HEK293T (cell line): ENCODE measurements around the gene PABPN1.

ENCODE experiments used
- CTCF ChIA-PET: fragments of 350-600 bp; formaldehyde crosslinking; extraction: SDS; loops from one replicate; lab custom pipeline; 2021; ENCODE audit warnings: antibody characterized with exemption, inconsistent platforms; lab: Yijun Ruan, JAX
- POLR2A ChIA-PET: fragments of 350-600 bp; formaldehyde crosslinking; extraction: SDS; loops from one replicate; lab custom pipeline; 2020; ENCODE audit warnings: antibody characterized with exemption, inconsistent platforms; lab: Yijun Ruan, JAX
- DNase-seq: peaks from one replicate; pipeline ENCODE4 v3.0.0; 2012; ENCODE audit warnings: mixed read lengths; ENCODE audit errors: extremely low spot score
- ARNT ChIP-seq: fragments of 450-650 bp; IDR thresholded peaks from 2 replicates; pipeline ENCODE4 v1.6.1; 2017; ENCODE audit warnings: mild to moderate bottlenecking
- BHLHE40 ChIP-seq: fragments of 450-650 bp; IDR thresholded peaks from 2 replicates; pipeline ENCODE4 v1.6.1; 2016; ENCODE audit warnings: mild to moderate bottlenecking, moderate library complexity, borderline replicate concordance
- CTBP1 ChIP-seq: fragments of 450-650 bp; IDR thresholded peaks from 2 replicates; pipeline ENCODE4 v1.6.1; 2016; ENCODE audit warnings: borderline replicate concordance
- ELF4 ChIP-seq: fragments of 450-650 bp; IDR thresholded peaks from 2 replicates; pipeline ENCODE4 v1.6.1; 2017; ENCODE audit warnings: antibody characterized with exemption
- FOXA1 ChIP-seq: fragments of 450-650 bp; IDR thresholded peaks from 2 replicates; pipeline ENCODE4 v1.6.1; 2016; ENCODE audit warnings: mild to moderate bottlenecking
- FOXK2 ChIP-seq: fragments of 450-650 bp; IDR thresholded peaks from 2 replicates; pipeline ENCODE4 v1.6.1; 2016; ENCODE audit warnings: mild to moderate bottlenecking
- FOXM1 ChIP-seq: fragments of 450-650 bp; IDR thresholded peaks from 2 replicates; pipeline ENCODE4 v1.6.1; 2017; ENCODE audit warnings: mild to moderate bottlenecking, borderline replicate concordance
- HDGF ChIP-seq: fragments of 450-650 bp; IDR thresholded peaks from 2 replicates; pipeline ENCODE4 v1.6.1; 2017; ENCODE audit warnings: antibody characterized with exemption, borderline replicate concordance
- L3MBTL2 ChIP-seq: fragments of 450-650 bp; conservative IDR thresholded peaks from 2 replicates; pipeline ENCODE4 v1.6.1; 2016; ENCODE audit warnings: mild to moderate bottlenecking
- LEF1 ChIP-seq: fragments of 450-650 bp; IDR thresholded peaks from 2 replicates; pipeline ENCODE4 v1.6.1; 2017; ENCODE audit warnings: mild to moderate bottlenecking, borderline replicate concordance
- NFRKB ChIP-seq: fragments of 450-650 bp; IDR thresholded peaks from 2 replicates; pipeline ENCODE4 v1.6.1; 2016; ENCODE audit warnings: mild to moderate bottlenecking, moderate library complexity
- SP1 ChIP-seq: fragments of 450-650 bp; IDR thresholded peaks from 2 replicates; pipeline ENCODE4 v1.6.1; 2017
- SUZ12 ChIP-seq: fragments of 450-650 bp; IDR thresholded peaks from 2 replicates; pipeline ENCODE4 v1.6.1; 2016; ENCODE audit warnings: mild to moderate bottlenecking
- TARDBP ChIP-seq: fragments of 450-650 bp; IDR thresholded peaks from 2 replicates; pipeline ENCODE4 v1.6.1; 2016
- ZNF384 ChIP-seq: fragments of 450-650 bp; IDR thresholded peaks from 2 replicates; pipeline ENCODE4 v1.6.1; 2016
- TF ChIP-seq, protein P1 (sequence below): fragments of 450-650 bp; IDR thresholded peaks from 2 replicates; pipeline ENCODE4 v1.6.1; 2016

PABPN1 gene

DNA sequence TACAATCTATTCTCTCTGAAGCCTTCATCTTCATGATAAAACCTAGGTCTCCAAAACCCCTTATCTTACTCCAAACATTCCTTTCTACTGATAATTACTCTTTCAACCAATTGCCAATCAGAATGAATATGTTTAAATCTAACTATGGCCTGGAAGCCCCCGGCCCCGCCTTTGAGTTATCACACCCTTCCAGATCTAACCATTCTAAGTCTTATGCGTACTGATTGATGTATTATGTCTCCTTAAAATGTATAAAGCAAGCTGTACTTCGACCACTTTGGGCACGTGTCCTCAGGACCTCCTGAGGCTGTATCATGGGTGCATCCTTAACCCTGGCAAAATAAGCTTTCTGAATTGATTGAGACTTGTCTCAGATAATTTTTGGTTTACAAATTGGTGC, 14.4 kb downstream of the PABPN1 start:
- DNase-seq, result no peak
- TF ChIP-seq CTBP1 (no peak), NFRKB (no peak), FOXA1 (no peak), HDGF (no peak), FOXM1 (no peak), ELF4 (no peak), SUZ12 (no peak), SP1 (no peak), FOXK2 (no peak)
- ChIA-PET POLR2A (no interaction called here), CTCF (no interaction called here)

DNA sequence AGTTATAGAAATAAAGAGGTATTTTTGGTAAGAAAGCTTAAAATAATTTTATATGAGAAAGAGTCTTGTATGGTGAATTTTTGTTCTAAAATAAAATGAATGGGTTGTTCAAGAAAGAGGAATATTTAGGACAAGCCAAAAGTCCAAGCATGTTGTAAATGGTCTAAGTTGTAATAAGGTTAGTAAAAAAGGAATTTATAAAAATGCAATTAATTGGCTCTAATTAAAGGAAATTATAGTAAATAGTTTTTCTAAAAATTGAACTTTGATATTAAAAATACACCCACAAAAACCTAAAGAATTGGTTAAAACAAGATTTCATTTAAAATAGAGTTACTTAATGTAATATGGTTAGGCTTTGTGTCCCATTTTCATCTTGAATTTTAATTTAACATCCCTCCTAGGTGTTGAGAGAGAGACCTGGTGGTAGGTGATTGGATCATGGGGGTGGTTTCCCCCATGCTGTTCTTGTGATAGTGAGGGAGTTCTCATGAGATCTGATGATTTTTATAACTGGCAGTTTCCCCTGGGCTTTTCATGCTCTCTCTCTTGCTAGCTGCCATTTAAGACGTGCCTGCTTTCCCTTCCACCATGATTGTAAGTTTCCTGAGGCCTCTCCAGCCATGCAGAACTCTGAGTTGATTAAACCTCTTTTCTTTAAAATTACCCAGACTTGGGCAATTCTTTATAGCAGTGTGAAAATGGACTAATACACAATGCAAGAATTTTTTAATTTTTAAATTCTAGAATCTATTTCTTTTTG, 18.4 kb downstream of the PABPN1 start:
- CTCF ChIA-PET, result no interaction called here
- POLR2A ChIA-PET, result no interaction called here
- no peak for TF ChIP-seq FOXK2
- no peak for TF ChIP-seq LEF1
- no peak for TF ChIP-seq NFRKB
- TF ChIP-seq FOXM1, result no peak
- no peak for TF ChIP-seq SP1
- TF ChIP-seq HDGF, result no peak
- TF ChIP-seq, protein P1, sequence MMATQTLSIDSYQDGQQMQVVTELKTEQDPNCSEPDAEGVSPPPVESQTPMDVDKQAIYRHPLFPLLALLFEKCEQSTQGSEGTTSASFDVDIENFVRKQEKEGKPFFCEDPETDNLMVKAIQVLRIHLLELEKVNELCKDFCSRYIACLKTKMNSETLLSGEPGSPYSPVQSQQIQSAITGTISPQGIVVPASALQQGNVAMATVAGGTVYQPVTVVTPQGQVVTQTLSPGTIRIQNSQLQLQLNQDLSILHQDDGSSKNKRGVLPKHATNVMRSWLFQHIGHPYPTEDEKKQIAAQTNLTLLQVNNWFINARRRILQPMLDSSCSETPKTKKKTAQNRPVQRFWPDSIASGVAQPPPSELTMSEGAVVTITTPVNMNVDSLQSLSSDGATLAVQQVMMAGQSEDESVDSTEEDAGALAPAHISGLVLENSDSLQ, result no peak
- no peak for TF ChIP-seq L3MBTL2
- no peak for TF ChIP-seq ELF4
- TF ChIP-seq SUZ12, result no peak
- no peak for TF ChIP-seq ARNT
- no peak for TF ChIP-seq FOXA1
- no peak for TF ChIP-seq ZNF384
- TF ChIP-seq BHLHE40, result no peak
- no peak for TF ChIP-seq TARDBP
- DNase-seq, result no peak

DNA sequence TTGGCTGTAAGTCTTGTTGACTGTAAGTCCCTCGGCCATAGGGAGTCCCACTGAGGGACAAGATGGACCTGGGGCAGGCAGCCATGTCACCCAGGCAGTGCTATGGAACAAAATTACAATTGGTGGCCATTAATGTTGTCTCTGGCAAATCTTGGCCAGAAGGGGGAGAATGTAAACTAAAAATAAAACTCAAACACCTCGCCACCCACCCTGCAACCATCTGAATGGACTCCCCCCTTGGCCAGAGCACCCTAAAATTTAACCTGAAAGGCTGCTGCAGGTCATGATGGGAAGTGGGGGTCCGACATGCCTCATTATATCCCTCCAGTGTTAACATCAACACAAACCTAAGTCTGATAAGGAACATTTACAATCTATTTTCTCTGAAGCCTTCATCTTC, 23.2 kb downstream of the PABPN1 start:
- TF ChIP-seq ELF4 (no peak), FOXM1 (no peak), ARNT (no peak), L3MBTL2 (no peak), SUZ12 (no peak), HDGF (no peak)
- CTCF ChIA-PET, result interaction anchor here (1.6 kb wide), 1 partner anchor 16 kb away, joined by 3 read pairs; no protein-coding TSS in a partner anchor
- POLR2A ChIA-PET, result interaction anchor here (1.0 kb wide), 1 partner anchor 17 kb away, joined by 3 read pairs; no protein-coding TSS in a partner anchor
- DNase-seq, result no peak

DNA sequence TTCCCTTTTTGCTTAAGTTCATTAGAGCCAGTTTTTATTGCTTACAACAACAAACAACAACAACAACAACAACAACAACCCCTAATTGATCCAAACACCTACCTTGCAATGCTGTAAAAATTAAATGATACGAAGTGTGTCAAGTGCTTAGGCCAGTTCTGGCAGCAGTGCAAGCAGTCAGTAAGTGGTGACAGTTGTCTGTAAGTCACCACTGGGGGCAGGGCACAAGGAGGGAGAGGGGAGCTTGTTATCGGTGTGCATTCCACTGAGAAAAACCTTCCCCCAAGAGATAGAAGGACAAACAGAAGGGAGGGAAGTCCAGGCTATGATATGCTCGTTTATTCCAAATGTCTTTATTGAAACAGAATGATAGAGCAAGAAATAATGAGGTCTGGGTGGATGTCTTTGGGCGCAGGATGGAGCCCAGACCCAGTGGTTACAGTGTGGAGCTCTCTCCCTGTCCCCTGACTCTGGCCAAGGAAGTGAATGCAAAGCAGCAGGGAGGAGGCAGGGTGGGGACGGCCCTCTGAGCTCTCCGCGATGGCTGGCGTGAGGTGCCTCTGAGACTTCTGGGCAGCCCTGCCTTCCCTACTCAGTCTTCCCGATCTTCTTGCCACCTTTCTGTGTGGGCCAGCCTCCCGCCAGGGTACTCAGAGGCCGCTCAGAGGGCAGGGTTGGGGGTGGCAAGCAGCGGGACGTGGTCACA, 24.9 kb downstream of the PABPN1 start:
- DNase-seq, result no peak
- ChIA-PET CTCF (interaction anchor here (0.9 to 2.3 kb wide), 3 partner anchors 14 to 37 kb away, joined by 3 to 8 read pairs (median 5); no protein-coding TSS in a partner anchor), POLR2A (interaction anchor here (1.1 to 1.8 kb wide), 2 partner anchors 25 to 251 kb away, joined by 3 to 11 read pairs; partner anchors contain the start of genes ACIN1, C14orf119 and PABPN1)
- no peak for TF ChIP-seq TARDBP
- no peak for TF ChIP-seq ARNT
- no peak for TF ChIP-seq SUZ12
- TF ChIP-seq NFRKB, result no peak
- TF ChIP-seq, protein P1, result no peak
- TF ChIP-seq LEF1, result no peak
- no peak for TF ChIP-seq SP1
- no peak for TF ChIP-seq ELF4
- TF ChIP-seq FOXM1, result no peak

DNA sequence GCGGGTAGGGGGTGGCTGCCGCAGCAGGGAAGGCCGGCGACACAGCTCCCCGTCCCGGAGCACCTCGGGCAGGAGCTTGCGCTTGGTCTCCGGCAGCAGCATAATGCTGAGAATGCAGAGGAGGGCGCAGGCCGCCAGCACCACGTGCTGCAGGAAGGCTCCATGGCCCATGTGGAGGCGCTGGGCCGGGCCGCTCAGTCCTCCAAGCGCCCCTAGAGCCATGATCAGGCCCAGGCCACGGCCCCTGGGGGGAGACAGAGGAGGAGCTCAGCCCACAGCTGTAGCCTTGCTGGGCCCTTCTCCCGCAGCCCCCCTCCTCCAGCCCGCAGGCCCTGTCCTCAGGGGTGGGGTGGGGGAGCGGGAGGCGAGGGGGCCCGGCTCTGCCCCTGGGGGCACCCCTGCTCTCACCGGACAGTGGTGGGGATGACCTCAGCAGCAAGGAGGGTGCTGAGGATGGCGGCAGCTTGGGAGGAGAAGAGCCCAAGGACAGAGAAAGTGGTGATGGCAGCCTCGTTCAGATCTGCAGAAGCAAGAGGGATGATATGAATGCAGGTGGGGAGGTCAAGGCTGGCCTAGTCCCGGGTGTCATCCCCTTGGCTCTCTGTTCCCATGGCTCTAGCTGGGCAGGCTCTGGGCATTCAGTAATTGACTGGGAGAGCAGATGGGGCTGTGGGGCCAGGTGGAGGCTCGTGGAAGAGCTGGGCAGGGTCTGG, 25.6 kb downstream of the PABPN1 start:
- POLR2A ChIA-PET, result interaction anchor here (1.8 kb wide), 1 partner anchor 26 kb away, joined by 11 read pairs; the partner anchor contains the start of gene PABPN1
- TF ChIP-seq HDGF, result no peak
- TF ChIP-seq, protein P1, result no peak
- no peak for TF ChIP-seq L3MBTL2
- no peak for TF ChIP-seq TARDBP
- no peak for TF ChIP-seq FOXM1
- TF ChIP-seq FOXK2, result no peak
- TF ChIP-seq LEF1, result no peak
- TF ChIP-seq CTBP1, result no peak
- no peak for TF ChIP-seq FOXA1
- TF ChIP-seq SP1, result no peak
- TF ChIP-seq NFRKB, result no peak
- no peak for TF ChIP-seq SUZ12
- TF ChIP-seq ZNF384, result no peak
- no peak for TF ChIP-seq ELF4
- TF ChIP-seq ARNT, result no peak
- CTCF ChIA-PET, result interaction anchor here (2.3 kb wide), 1 partner anchor 13 kb away, joined by 8 read pairs; no protein-coding TSS in a partner anchor
- DNase-seq, result no peak
